C4-2B (cell line): ENCODE results near the gene PBX1.

Source experiments
- ZFX ChIP-seq: fragments of 450-650 bp; IDR thresholded peaks from 2 replicates; pipeline ENCODE4 v1.6.1; 2017
- TF ChIP-seq, protein P1 (sequence below): fragments of 450-650 bp; conservative IDR thresholded peaks from 2 replicates; pipeline ENCODE4 v1.5.1; 2017; ENCODE audit warnings: mild to moderate bottlenecking

DNA sequence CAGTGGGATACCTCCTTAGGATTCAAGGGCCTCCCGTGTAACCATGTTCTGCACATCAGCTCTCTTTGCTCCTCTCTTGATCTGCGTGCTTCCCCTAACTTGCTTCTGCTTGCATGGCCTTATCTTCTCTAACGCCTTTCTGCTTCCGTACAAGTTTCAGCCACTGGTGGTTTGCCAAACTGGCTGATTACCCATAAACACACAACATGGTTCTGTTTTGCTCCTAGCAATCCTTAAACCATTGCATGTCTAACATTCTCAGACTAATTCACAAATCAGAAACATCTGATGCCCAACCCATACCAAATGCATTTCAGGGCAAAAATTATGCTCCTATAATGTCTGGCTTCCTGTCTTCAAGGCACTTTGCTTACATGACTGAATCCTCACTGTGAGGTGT lies 166.4 kb downstream of the PBX1 start:
- TF ChIP-seq, protein P1, sequence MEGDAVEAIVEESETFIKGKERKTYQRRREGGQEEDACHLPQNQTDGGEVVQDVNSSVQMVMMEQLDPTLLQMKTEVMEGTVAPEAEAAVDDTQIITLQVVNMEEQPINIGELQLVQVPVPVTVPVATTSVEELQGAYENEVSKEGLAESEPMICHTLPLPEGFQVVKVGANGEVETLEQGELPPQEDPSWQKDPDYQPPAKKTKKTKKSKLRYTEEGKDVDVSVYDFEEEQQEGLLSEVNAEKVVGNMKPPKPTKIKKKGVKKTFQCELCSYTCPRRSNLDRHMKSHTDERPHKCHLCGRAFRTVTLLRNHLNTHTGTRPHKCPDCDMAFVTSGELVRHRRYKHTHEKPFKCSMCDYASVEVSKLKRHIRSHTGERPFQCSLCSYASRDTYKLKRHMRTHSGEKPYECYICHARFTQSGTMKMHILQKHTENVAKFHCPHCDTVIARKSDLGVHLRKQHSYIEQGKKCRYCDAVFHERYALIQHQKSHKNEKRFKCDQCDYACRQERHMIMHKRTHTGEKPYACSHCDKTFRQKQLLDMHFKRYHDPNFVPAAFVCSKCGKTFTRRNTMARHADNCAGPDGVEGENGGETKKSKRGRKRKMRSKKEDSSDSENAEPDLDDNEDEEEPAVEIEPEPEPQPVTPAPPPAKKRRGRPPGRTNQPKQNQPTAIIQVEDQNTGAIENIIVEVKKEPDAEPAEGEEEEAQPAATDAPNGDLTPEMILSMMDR, result no peak
- TF ChIP-seq ZFX, result no peak
